GM19452 (cell line): ENCODE data around the gene CDC26.

ENCODE experiments used
- ATAC-seq: cut with Tn5 transposase; IDR thresholded peaks from one replicate; pipeline ENCODE4 v1.9.1; 2021; ENCODE audit not compliant: unreplicated experiment

The CDC26 gene

DNA sequence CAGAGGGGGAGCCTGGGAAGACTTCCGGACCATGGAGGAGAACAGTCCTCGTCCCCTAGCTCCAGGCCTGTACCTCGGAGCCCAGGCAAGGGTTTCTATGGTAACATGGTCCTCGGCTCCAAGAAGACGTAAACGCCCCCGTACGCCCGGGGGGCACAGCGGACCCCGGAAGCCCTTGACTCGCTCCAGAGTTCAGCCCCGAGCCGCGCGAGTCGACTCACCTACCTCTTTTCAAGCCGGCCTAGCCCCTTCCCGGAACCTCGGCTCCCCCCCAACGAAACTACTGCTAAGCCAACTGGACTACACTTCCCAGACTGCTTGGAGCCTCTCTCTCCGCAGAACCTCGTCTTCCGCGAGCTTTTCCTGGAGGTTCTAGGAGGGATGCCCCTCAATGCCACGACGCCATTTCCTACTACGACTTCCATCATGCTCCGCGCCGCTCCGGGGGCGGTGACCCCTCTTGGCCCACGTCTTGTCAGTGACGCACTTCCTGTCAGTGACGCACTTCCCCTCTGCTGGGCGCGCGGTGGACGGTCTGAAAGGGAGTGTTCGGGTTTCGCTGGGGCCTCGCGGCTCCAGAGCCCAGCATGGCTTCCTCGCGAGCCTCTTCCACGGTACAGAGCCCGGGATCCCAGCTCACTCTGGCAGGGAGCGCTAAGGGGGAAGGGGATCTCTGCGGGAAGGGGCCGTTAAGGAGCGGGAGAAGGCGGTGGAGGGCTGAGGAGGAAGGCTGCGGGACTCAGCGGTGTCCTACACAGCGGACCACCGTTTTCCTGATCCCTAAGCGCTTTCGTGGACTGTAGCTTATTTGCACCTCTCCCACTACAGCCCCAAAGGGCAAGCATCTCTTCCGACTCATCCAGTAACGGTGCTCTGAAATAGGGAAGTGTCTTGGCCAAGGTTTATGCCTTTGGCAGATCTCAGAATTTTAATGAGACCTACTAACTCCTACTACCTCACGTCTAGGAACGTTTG lies at the start of gene CDC26, which contains the start of gene PRPF4:
CDC26 (minus strand) TSS at position 416 of the 975 bp plus-strand sequence. CDS start 3,065 bp downstream, outside the sequence.
PRPF4 (plus strand) TSS at position 502 of the 975 bp plus-strand sequence; CDS start at position 588, 86 bp downstream.
- ATAC-seq: peak; percentile 97

DNA sequence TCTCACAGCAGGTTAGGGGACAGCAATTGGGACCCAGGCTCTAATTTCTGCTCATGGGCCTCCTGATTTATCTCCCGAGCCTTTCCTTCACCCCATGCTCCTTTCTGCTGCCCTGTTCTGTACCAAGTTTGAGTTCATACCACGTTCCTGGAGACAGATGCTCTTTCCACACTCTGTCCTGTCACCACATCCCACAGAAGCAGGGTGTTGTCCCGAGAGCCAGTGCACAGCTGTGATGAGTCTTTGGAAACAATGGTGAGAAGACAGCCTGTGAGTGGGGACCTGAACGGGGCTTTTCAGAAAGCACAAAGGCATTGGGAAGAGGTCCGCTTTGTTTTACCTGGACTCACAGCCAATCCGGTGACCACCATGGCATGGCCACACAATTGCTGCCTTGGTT lies 47.3 kb upstream of the CDC26 start:
- ATAC-seq: no peak

DNA sequence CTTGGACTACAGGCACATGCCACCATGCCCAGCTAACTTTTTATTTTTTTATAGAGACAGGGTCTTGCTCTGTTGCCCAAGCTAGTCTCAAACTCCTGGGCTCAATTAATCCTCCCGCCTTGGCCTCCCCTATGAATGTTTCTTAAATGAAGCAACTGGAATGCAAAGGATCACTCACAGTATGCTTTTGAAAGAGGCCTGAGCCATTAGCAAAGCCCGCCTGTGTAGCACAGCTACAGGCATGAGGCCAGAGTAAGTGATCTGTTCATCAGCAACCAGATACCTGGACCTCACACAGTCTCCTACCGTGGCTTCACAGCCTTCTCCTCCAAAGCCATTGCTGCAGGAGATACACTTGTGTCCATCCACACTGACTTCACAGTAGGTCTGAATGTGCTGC lies 44.7 kb upstream of the CDC26 start:
- ATAC-seq: no peak

DNA sequence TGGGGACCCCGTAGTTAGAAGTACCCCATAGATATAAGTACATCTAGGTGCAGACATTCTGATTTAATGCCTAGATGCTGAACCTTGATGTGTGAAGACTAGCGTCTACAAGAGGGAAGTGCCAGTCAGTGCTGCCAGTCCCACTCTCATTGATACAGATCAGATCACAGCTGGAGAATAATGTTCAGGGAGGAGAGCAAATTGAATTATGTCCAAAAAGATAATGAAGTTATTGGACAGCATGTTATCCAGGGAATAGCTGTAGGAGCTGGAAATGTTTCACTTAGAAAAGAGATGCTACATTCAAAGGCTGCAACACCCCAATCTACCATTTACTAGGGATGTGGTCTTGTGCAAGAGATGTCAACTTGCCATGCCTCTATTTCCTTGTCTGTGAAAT lies 43.7 kb upstream of the CDC26 start:
- ATAC-seq: no peak

DNA sequence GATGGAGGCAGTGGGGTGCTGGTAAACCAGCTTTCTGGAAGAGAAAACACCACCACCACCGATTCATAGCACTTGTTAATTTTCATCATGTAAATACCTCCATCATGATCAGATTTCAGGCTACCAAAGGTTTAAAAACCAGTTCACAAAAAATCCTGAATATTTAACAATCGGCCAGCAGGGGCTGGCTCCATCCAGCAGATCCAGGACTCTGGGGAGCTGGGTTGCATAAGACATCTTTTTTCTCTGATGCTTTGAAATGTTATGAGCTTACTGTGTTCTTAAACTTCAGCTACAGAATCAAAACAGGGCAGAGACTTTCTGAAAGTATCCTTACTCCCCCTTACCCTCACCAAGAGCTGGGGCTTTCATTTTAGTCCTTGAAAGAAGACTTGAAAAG lies 42.4 kb upstream of the CDC26 start:
- ATAC-seq: no peak

DNA sequence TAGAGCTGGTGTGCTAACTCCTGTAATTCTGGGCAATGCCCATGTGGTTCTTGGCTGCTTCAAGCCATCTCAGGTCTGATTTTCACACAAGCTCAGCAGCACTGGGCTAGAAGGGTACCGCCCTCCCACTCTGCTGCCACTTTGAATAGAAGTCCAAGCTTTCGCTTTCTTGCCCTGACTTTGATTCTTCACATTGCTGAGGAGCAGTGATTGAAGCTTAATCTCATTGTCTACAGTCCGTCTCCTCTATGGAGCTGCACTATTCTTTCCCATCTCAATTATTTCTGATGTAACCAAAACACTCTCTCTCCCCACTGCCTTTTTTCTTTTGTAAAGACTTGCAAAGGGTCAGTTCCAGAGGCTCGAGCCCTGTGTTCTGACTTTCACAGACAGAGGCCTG lies 40.7 kb upstream of the CDC26 start:
- ATAC-seq: no peak

DNA sequence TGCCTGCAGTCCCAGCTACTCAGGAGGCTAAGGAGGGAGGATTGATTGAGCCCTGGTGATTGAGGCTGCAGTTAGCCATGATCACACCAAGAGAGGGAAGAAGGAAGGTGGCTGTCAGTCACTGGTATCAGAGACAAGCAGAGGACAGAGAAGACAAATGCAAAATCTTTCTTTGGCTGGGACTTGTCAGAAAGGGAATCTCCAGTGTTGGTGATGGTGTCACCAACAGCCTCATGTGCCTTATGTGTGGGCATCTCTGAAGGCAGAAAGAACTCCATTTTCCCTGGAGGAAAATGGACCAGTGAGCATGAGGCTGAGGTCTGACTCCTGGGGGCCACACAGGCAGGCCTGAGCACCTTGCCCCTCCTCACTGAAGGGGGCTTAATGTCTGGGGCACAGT lies 39.9 kb upstream of the CDC26 start:
- no peak for ATAC-seq

DNA sequence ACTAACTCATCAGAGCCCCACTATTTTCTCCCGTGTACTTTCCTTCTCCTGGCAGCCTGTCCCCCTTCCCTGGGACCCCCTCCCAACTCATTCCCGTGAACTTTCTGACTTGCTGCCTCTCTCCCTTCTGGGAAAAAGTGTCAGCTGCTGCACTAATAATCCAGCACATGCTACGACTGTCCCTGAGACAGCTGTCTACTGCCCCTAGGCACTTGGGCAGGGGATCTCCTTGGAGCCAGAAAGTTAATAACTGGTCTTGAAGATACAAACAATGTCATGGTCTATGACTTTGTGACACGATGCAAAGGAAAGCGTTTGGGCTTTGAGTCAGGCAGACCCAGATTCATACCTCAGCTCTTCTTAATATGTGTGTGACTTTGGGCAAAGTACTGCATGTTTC lies 37.9 kb upstream of the CDC26 start:
- no peak for ATAC-seq

DNA sequence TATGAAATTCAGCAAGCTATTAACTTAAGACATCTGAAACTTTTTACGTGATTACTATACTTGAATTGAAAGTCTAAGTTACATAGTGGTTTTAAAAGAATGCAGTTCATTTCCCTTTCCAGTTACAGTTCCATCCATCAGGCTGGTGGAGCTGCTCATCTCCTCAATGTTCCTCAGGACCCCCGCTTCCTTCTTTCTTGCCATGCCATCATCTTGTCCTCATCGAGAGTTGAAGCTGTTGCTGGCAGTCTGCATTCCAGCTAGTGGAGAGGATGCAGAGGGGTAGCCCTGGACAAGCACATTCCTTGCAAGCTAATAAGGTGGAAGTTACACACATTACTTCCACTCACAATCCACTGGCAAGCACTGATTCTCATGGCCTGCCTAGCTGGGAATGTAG lies 36.6 kb upstream of the CDC26 start:
- ATAC-seq: no peak

DNA sequence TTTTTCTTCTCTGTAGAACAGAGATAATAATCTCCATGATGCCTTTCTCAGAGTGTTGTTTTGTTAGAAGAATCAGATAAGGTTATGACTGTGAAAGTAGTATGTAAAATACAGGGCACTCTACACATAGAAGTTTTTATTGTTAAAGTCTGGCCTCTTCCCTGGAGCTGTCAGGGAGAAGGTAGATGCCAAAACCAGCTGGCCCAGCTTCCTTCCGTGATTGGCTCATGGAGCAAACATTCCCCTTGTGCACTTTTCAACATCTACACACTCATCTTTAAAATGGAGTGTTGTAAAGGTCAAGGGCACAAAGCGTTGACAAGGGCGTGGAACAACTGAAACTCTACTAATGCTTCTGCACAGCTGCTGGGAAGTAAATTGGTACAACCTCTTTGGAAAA lies 35.2 kb upstream of the CDC26 start:
- no peak for ATAC-seq

DNA sequence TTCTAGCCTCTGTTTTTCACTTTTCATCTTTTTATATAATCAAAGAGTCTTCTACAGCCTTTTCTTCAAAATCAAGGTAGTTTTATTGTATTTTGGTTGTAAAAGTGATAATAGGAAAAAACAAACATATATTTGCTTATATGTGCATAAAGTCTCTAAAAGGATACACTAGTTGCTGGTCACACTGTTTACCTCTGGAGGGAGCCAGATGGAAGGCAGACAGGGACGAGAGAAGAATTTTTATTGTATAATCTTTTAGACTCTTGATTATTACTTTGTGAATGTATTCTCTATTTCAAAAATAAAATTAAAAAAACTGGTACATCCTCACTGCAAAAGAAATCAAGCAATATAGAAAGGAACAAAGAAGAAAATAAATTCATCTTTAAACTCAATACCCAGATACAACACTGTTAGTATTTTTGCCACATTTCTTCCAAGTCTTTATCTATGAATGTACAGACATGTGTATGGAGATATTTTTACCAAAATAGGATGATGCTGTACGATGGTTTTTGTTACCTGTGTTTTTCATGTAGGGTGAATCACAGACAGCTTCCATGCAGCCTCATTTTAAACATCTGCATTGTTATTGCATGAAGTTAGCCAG lies 33.9 kb upstream of the CDC26 start:
- ATAC-seq: no peak

DNA sequence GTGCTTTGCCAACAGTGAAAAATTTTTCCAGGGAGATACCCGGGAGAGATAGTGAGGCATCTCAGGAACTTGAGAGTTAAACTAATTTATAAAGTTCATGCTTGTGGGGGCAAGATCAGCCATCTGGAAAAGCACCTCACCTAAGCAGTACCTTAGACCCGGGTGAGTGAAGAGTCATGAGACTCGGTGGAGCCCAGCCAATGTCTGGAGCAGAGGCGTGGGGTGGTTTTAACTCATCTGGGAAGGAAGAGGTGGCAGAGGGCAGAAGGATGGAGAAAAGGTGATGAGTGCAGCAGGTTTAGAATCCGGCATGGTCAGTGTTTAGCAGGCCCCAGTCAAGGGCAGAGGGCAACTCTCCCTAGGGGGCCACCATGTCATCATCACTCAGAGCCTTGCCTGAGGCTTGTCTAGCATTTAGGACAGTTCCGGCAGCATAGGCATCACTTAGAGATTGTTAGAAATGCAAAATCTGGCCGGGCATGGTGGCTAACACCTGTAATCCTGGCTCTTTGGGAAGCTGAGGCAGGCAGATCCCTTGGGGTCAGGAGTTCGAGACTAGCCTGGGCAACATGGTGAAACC lies 32.1 kb upstream of the CDC26 start:
- no peak for ATAC-seq

DNA sequence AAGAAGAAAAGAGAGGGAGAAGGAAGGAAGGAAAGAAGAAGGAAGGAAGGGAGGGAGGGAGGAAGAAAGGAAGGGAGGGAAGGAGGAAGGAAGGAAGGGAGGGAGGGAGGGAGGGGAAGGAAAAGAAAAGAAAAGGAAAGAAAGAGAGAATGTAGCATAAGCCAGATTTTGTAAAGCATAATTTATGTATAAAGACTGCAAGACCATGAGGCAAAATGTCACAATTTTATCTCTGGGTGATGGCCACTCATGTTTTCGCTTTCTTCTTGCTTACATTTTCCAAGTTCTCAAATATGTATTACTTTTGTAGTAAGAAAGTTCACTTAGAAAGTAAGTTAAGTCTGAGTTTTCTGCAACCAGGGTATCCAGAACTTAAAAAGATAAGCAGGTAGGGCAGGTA lies 31.2 kb upstream of the CDC26 start:
- ATAC-seq: no peak

DNA sequence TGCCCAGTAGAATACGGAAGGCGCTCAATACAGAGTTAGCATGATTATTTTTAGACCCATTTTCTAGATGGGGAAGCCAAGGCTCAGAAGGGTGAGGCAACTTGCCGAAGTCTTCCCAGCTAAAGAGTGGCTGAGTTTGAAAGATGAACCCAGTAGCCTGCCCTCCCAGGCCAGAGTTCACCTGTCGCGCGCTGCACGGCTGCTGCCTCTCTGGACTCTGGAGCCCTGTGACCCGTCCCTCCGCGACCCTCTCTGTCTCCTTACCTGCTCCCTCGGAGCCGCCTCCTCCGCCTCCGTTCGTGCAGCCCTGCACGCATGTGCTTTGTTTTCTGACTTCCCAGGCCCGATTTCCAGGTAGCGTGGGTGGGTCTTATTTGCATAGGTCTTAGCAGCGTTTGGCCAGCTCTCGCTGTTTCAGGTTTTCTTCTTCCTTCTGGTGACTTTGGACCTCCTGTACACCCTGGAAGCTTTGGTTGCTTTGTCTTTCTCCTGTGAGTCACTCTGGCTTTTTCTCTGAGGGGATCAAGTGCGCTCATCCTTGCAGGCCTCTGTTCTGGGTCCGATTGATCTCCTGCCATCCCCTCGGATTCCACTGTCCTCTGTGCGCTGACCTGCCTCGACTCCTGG lies 27.5 kb upstream of the CDC26 start, which contains the start of gene RNF183:
RNF183 (minus strand) TSS at position 585 of the 627 bp plus-strand sequence. CDS start 5,192 bp downstream, outside the sequence.
- no peak for ATAC-seq

DNA sequence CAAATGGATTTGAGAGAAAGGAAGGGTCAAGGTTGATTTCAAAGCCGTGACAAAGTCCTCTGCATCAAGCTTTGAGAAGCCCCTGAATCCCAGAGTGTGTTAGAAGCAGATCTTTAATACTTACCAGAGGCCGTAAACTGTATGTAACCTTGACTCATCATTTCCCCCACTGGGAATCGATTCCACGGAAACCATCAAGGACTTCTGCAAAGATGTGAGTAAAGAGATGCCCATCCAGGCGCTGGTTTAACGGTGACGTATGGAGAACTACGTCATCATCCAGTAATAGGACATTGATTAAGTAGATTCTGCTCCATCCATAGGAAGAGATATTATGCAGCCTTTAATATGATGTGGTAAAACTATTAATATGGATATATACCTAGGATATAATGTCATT lies 26.2 kb upstream of the CDC26 start:
- ATAC-seq: no peak

DNA sequence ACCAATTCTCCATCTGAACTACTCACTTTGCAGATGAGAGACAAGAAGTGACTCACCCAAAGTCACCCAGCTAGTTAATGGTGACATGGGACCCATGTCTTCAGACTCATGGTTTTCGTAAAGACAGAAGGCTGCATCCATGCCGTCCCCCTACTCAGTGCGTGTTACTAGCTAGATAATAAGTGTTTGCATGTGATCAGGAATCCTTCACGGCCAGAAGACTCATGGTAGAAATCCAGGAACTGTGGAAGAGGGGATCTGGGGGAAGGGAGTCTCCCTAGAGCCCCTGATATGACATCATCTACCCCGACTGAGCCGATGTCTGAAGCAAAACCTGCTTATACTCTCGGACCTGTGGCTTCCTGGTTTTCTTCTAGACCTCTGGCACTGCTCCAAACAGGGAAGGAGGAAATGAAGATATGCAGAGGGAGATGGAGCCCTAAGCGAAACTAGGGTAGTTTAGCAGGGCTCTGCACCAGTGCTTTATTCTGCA lies 24.5 kb upstream of the CDC26 start:
- ATAC-seq: no peak

DNA sequence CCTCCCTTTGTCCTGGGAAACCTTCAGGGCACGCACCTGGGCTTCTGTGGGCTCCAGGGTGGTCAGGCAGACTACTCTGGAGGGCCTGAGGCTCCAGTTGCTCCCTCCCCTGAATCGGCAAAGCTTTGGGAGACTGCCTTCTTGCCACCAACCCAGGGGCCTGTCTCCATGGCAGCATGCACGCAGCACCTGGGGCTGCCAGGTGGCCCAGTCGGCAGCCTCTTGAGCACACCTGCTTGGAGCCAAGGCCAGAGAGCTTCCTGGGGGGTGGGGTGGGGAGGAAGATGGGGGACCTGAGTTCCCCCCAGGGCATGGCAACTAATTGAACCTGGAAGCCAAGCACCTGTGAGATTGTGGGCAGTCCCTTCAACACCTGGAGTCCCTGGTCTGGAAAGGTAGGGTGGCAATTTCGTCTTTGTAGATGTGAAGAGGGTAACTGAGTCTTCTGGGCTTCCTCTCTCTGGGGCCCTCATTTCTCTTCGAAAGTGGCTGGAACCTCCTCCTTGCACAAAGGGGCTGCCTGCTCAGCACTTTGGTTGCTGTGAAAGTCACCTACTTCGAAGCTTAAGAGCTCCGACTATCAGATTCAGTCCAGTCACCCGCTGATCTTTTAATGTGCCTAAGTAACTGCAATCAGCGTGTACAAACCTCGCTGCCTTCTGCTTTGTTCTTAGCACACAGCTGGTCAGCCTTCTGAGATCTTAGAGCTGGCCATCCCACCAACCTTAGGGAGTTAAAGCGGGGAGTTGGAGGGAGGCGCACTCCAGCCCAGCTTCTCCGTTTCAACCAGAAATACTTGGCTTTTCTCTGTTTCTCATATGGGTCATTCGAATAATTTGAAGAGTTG lies 23.8 kb upstream of the CDC26 start:
- no peak for ATAC-seq

DNA sequence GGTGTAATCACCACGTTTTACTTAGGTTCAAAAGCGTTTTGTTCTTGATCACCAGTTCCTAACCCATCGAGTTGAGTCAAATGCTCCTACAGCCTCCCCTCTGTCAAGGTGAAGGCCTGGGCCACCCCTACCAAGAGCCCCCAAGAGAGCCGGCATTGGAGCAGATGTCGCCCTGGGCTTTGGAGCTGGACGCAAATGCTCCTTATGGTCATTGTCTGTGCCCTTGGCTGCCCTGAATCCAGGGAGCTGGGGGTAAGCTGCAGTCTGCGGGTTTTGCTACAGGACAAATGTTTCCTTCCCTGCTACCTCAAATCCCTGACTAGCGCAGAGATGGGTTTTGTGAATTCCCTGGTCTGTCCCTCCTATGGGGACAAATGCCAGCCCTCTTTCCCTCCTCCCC lies 22.9 kb upstream of the CDC26 start:
- ATAC-seq: no peak

DNA sequence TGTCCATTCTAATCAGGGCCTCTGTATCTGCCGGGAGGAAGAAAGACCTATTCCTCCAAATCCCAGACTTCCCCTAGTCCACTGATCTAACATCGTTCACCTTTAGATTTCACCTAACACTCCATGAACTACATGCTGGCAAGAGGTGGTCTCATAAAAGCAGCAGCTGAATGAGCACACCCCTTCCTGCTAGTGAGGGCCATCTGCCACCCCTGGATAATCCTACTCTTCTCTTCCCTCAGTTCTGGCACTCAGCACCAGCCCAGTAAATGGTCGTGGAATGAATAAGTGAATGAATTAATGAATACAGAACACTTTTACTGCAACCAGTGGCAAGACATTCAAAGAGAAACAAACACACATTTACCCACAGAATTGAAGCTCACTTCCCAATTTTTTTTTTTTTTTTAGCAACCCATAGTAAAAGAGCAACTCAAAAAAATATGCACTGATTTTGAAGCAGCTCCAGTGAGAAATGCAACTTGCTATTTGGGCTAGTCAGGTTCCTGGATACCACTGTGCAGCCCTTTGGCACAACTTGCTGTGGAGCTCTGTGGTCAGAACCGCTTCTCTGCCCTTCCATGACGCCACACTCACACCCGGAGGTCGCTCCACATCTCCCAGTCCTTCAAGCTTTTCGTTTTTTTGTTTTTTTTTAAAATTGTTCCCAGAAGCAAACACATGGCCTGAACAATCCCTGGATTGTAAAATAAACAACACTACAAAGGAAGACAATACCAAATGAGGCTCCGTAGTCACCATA lies 21.6 kb upstream of the CDC26 start:
- ATAC-seq: no peak
